Measurements from ENCODE around the gene ATP5PO. TPM values are rescaled to one million over a fixed set of nuclear protein-coding genes. Genes with fewer than 3 reads are reported as not detected.

Gene ATP5PO
- total and polyA plus RNA-seq, 2 of the 8 experiments (the other 6 are each of a cell fraction or from before 2014, with no cell fraction given) = 251 to 267 TPM

GRCh38 chr21:33894736-33895288 lies 20.8 kb downstream of the ATP5PO start:
- H2AFZ ChIP-seq (ENCODE audit: low read length) = peak overlapping the region; percentile 38; the same call in 1 of the 2 replicates
- POLR2A ChIA-PET (ENCODE audit: partially characterized antibody) = no interaction called here
- peak; percentile 89 for FAIRE-seq
- TF ChIP-seq KDM5A (IDR thresholded peaks at IDR 0.05; ENCODE audit: low read length) (no peak), JUN (IDR thresholded peaks at IDR 0.05; ENCODE audit: low read depth, low read length) (no peak), EZH2 (IDR thresholded peaks at IDR 0.05; ENCODE audit: low read depth, low read length, severe bottlenecking) (no peak), ASH2L (IDR thresholded peaks at IDR 0.05; ENCODE audit: low read length) (no peak), ATF3 (IDR thresholded peaks at IDR 0.05; ENCODE audit: insufficient read depth, low read depth, low read length) (no peak), SIN3A (conservative IDR thresholded peaks at IDR 0.05 in 1 of 2, IDR thresholded peaks at IDR 0.05 in 1 of 2; ENCODE audit: low read depth in 1 of 2, low read length in 2 of 2) (0 out of 4 replicates have a peak, but pooled peaks of 1 of the 2 experiments have one; percentile 55), HDAC2 (IDR thresholded peaks at IDR 0.05; ENCODE audit: borderline replicate concordance in 1 of 2, low read depth in 2 of 2, low read length in 2 of 2) (no peak), RNF2 (IDR thresholded peaks at IDR 0.05; ENCODE audit: borderline replicate concordance, low read depth, low read length, missing control alignments, poor library complexity, severe bottlenecking) (no peak), TCF12 (IDR thresholded peaks at IDR 0.05; ENCODE audit: low read depth, low read length) (no peak), MAFK (IDR thresholded peaks at IDR 0.05; ENCODE audit: low read depth, low read length) (no peak)

More at GRCh38 chr21:33894736-33895288, 20.8 kb downstream of the ATP5PO start:
- H4K8ac ChIP-seq (ENCODE audit: extremely low read depth, insufficient read depth, low read length) = peak overlapping the region; percentile 60; the same call in 1 of the 2 replicates
- peak overlapping the region in 1 of 4 experiments; percentile 30; a peak in 2 of 8 replicates for H3K4me3 ChIP-seq (ENCODE audit: extremely low read depth in 1 of 4, insufficient read depth in 2 of 4, low read depth in 3 of 4, low read length in 4 of 4)
- H3K27me3 ChIP-seq (replicated peaks in 1 of 4; ENCODE audit: control insufficient read depth in 3 of 4, extremely low read depth in 1 of 4, insufficient read depth in 3 of 4, low read length in 3 of 4) = no peaks in the 10 kb centered on the region
- no peak overlapping the region for H2BK12ac ChIP-seq (ENCODE audit: low read depth, low read length)
- no peak overlapping the region for H3K23ac ChIP-seq (ENCODE audit: insufficient read length)
- H3K79me1 ChIP-seq (ENCODE audit: low read depth, low read length) = no peaks in the 10 kb centered on the region
- no peaks in the 10 kb centered on the region for H3K9me3 ChIP-seq (ENCODE audit: insufficient read depth in 2 of 2, low read depth in 1 of 2, low read length in 1 of 2)
- CTCF ChIA-PET (ENCODE audit: partially characterized antibody) = interaction anchor here (0.6 to 1.4 kb wide), 14 partner anchors 9 to 460 kb away, joined by 3 to 5 read pairs (median 4); no protein-coding TSS in a partner anchor
- no peak overlapping the region for H2BK120ac ChIP-seq (replicated peaks; ENCODE audit: low read depth, low read length)
- H3K18ac ChIP-seq (ENCODE audit: extremely low read depth, low read length) = peak overlapping the region; percentile 2
- H4K20me1 ChIP-seq (replicated peaks in 1 of 2; ENCODE audit: control insufficient read depth in 1 of 2, insufficient read depth in 2 of 2, low read length in 2 of 2) = peaks cover 0 to 5% of the 10 kb centered on the region in 2 experiments
- no peak overlapping the region for H2AK5ac ChIP-seq (ENCODE audit: low read depth, low read length)
- no peaks in the 10 kb centered on the region for H3K36me3 ChIP-seq (ENCODE audit: control insufficient read depth in 2 of 4, insufficient read depth in 4 of 4, low read length in 3 of 4)
- no peak overlapping the region for H3K9ac ChIP-seq (replicated peaks in 1 of 4; ENCODE audit: extremely low read depth in 1 of 4, low read depth in 3 of 4, low read length in 3 of 4)
- no peak overlapping the region for H2BK20ac ChIP-seq (ENCODE audit: low read length)
- no peak overlapping the region for H4K5ac ChIP-seq (ENCODE audit: insufficient read length, low read depth, low read length)
- H3K27ac ChIP-seq (ENCODE audit: low read depth, low read length) = no peak overlapping the region
- whole genome bisulfite sequencing, 2 experiments (ENCODE audit: extremely low coverage in 1 of 2, insufficient coverage in 1 of 2, insufficient read length in 1 of 2, insufficient replicate concordance in 2 of 2, low coverage in 1 of 2, low lambda C conversion rate in 2 of 2, missing lambda C conversion rate in 1 of 2) = 23% methylated on average over 20 of the region's 20 CpGs; no CpG with 5 or more reads in 1 of the 2 experiments
- no peak overlapping the region for H3K14ac ChIP-seq (ENCODE audit: insufficient read length)
- H3K56ac ChIP-seq (replicated peaks; ENCODE audit: insufficient read length, low read depth, low read length) = no peak overlapping the region
- peak overlapping the region; percentile 24 to 55 for H3K4me2 ChIP-seq (ENCODE audit: insufficient read depth in 1 of 2, low read depth in 2 of 2, low read length in 2 of 2)
- H3K4ac ChIP-seq (replicated peaks; ENCODE audit: insufficient read length, low read depth, low read length) = no peak overlapping the region
- H2BK5ac ChIP-seq (ENCODE audit: low read depth, low read length) = 0 out of 2 replicates have a peak overlapping the region, but pooled peaks have one; percentile 57
- no peak overlapping the region for H2BK15ac ChIP-seq (ENCODE audit: low read length)
- peaks cover 3 to 11% (median 6%) of the 10 kb centered on the region in 4 experiments; a peak in 6 of 7 replicates for H3K4me1 ChIP-seq (replicated peaks in 1 of 4; ENCODE audit: control insufficient read depth in 3 of 4, insufficient read depth in 4 of 4, low read length in 3 of 4)
- no peaks in the 10 kb centered on the region for H3K79me2 ChIP-seq (ENCODE audit: control insufficient read depth in 1 of 2, insufficient read depth in 2 of 2, low read length in 2 of 2)
- H4K91ac ChIP-seq (replicated peaks; ENCODE audit: insufficient read length, low read length) = no peak overlapping the region
- DNase-seq (ENCODE audit: low read depth in 1 of 2, low spot score in 2 of 2) = peak; percentile 65 to 81
- H3K23me2 ChIP-seq (ENCODE audit: low read depth, low read length) = peaks cover 3% of the 10 kb centered on the region
